Muscle layer of colon (tissue), 2 donors: ENCODE measurements around the gene TRAF3.

Experiments used
- H3K27ac ChIP-seq: one replicate; pipeline ENCODE4 v1.7.0; 2013; ENCODE audit warnings: low read depth, mild to moderate bottlenecking, low read length, moderate library complexity
- H3K27me3 ChIP-seq, 2 donors: one replicate each; pipeline ENCODE4 v1.7.0; 2013; ENCODE audit warnings: low read length in 2 of 2, mild to moderate bottlenecking in 2 of 2; ENCODE audit not compliant: insufficient read depth in 2 of 2, control insufficient read depth in 1 of 2
- H3K36me3 ChIP-seq: one replicate; pipeline ENCODE4 v1.7.0; 2013; ENCODE audit warnings: mild to moderate bottlenecking, low read length; ENCODE audit not compliant: insufficient read depth
- H3K4me1 ChIP-seq: one replicate; pipeline ENCODE4 v1.7.0; 2013; ENCODE audit warnings: mild to moderate bottlenecking, low read length; ENCODE audit not compliant: insufficient read depth
- H3K4me3 ChIP-seq, 2 donors: one replicate each; pipeline ENCODE4 v1.7.0; 2013; ENCODE audit warnings: low read length in 2 of 2, low read depth in 1 of 2, mild to moderate bottlenecking in 1 of 2, moderate library complexity in 1 of 2
- H3K9ac ChIP-seq: one replicate; pipeline ENCODE4 v1.7.0; 2013; ENCODE audit warnings: low read length
- H3K9me3 ChIP-seq: one replicate; pipeline ENCODE4 v1.7.0; 2013; ENCODE audit warnings: mild to moderate bottlenecking, low read length
- donor health status: abdominal sarcoma.
- donor health status: Adenocarcinoma of cecum.

Gene TRAF3

DNA sequence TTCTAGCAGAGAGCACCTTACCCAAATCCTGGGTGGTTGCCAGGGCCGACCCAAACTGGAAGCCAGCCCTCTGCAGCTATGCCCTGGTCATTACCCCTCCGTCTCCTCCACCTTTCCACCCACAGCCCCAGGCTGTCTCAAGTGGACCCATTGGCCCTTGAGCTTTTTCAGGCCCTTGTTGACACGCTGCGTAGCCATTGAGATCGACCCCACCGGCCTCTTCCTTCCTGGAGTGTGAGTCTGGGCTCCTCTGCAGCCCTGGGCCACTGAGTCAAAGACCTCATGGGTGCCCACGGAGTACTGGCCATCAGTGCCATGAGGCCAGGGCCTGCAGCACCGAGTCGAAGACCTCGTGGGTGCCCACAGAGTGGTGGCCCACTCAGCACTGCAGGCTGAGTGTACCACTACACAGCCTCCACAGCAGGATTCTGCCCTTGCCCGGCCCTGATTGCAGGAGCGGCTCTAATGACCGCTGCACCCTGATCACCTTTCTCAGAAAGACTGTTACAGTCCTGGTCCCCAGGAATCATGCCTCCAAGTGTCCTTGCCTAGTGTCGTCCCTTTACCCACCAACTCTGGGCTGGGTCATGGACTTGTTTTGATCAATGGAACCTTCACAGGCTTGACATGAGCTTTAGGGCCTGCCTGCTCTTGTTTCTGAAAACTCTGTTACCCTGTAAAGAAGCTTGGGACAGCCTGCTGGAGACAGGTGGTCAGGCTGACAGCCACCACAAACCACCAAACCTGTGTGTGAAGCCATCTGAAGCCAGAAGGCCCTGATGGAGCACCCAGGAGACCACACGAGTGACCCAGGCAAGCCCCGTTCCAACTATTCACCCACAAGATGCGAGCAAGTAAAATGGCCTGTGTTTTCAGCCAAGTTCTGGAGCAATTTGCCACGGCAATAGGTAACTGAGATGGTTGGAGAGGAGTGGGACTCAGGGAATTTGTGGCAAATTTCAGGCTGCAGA lies 39.6 kb upstream of the TRAF3 start:
- H3K27ac ChIP-seq = no peak overlapping the region
- H3K9me3 ChIP-seq = no peaks in the 10 kb centered on the region
- H3K4me3 ChIP-seq = no peak overlapping the region
- H3K9ac ChIP-seq = no peak overlapping the region
- H3K36me3 ChIP-seq = no peaks in the 10 kb centered on the region
- no peaks in the 10 kb centered on the region for H3K27me3 ChIP-seq
- H3K4me1 ChIP-seq = no peaks in the 10 kb centered on the region

GRCh38 chr14:102738373-102739189 lies 38.7 kb upstream of the TRAF3 start:
- no peaks in the 10 kb centered on the region for H3K9me3 ChIP-seq
- no peak overlapping the region for H3K27ac ChIP-seq
- no peak overlapping the region for H3K4me3 ChIP-seq
- H3K27me3 ChIP-seq = no peaks in the 10 kb centered on the region
- H3K4me1 ChIP-seq = no peaks in the 10 kb centered on the region
- H3K36me3 ChIP-seq = no peaks in the 10 kb centered on the region
- no peak overlapping the region for H3K9ac ChIP-seq

DNA sequence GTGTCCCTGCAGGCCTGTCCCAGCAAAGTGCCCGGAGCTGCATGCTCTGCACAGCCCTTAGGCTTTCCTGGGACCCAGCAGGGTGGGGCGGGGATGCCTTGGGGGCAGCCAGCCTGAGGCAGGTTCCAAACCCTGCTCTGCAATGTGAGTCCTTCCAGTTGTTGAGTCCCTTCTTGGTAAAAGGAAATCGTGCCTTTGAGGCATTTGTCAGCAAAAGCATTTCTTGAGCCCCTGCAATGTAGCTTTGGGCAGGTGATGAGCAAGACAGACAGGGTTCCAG lies 38.1 kb upstream of the TRAF3 start:
- H3K4me1 ChIP-seq = no peaks in the 10 kb centered on the region
- no peaks in the 10 kb centered on the region for H3K9me3 ChIP-seq
- no peaks in the 10 kb centered on the region for H3K27me3 ChIP-seq
- no peak overlapping the region for H3K4me3 ChIP-seq
- no peak overlapping the region for H3K9ac ChIP-seq
- H3K27ac ChIP-seq = no peak overlapping the region
- H3K36me3 ChIP-seq = no peaks in the 10 kb centered on the region

- Histone ChIP-seq H3K4me1 (no peaks in the 10 kb centered on the region), H3K27ac (no peak overlapping the region), H3K27me3 (no peaks in the 10 kb centered on the region), H3K36me3 (no peaks in the 10 kb centered on the region), H3K9ac (no peak overlapping the region), H3K4me3 (no peak overlapping the region), H3K9me3 (no peaks in the 10 kb centered on the region)
These were observed 30.4 kb upstream of the TRAF3 start for GRCh38 chr14:102746634-102747438.

DNA sequence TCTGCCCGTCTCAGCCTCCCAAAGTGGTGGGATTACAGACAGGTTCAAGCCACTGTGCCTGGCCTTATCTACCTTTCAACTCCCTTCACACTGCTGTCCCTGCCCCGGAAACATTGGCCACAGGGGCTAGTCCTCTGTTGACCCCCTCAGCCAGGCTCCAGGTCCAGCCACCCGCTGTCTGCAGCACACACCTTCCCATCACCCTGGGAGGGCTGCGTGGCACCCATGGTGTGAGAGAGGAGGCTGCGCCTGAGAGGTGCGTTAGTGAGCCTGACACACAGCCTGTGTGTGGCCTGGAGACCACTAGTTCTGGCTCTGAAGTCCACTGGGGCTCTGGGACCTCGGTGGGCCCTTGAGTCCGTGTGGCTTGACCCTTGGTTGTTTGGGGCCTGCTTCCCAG lies 28.4 kb upstream of the TRAF3 start:
- Histone ChIP-seq H3K27me3 (no peaks in the 10 kb centered on the region), H3K4me3 (no peak overlapping the region), H3K9me3 (no peaks in the 10 kb centered on the region), H3K4me1 (no peaks in the 10 kb centered on the region), H3K36me3 (no peaks in the 10 kb centered on the region), H3K27ac (no peak overlapping the region), H3K9ac (no peak overlapping the region)

DNA sequence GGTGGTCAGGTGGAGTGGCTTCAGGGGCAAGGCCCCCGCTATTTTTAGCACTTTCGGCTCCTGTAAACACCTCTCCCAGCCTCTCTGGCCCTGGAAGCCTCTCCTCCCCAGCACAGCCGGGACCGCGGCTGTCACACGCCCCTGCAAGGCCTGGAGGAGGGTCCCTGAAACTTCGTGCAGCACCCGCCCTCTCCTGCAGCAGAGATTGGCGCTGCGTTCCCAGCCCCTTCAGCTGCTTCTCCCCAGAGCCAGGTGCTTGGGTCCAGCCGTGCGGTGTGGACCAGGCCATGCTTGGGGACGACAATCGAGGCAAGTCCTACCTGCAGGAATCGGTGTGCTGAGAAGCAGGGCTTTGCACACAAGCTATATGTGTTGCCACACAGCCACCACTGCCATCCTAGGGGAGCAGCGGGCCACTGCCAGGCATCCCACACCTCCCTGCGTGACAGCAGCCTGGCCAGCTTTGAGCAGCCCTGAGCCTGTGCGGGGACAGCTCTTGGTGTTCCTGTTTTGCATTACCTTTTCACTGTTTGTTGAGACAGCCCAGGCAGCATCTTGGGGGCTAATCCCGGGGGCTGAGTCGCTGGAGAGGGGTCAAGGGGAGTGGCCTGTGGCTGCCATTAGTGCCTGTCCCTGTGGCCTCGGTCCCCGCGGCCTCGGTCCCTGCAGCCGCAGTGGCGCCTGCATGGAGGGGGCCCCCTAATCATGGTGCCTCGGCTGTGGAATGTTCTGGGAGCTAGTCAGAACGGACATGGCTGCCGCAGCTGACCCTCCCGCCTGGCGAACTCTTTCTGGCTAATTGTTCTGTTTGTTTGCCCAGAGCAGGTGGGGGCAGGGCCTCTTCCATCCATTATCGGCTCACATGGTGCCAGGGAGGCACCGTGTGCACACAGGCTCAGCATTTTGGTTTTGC lies 27.6 kb upstream of the TRAF3 start:
- no peaks in the 10 kb centered on the region for H3K36me3 ChIP-seq
- no peak overlapping the region for H3K4me3 ChIP-seq
- H3K9me3 ChIP-seq = no peaks in the 10 kb centered on the region
- no peak overlapping the region for H3K9ac ChIP-seq
- H3K27ac ChIP-seq = no peak overlapping the region
- H3K4me1 ChIP-seq = no peaks in the 10 kb centered on the region
- no peaks in the 10 kb centered on the region for H3K27me3 ChIP-seq

DNA sequence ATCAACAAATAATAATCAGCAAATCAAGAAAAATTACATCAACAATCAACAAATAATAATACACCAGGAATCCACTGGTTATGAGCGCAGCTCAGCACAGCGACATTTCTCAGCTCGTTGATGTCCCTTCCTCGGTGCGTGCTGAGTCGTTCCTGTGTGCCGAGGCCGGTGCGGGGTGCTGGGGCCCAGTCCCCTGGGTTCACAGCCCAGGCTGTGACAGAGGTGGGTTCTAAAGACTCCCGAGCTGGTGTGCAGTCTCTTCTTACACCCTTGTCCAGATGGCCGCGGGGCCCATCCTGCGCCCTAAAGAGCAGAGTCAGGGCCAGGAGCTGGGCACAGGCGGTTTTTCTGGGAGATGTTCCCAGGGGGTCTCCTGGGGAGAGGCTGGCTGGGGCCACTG lies 26.9 kb upstream of the TRAF3 start:
- H3K4me3 ChIP-seq = no peak overlapping the region
- H3K36me3 ChIP-seq = no peaks in the 10 kb centered on the region
- H3K9me3 ChIP-seq = no peaks in the 10 kb centered on the region
- H3K27ac ChIP-seq = no peak overlapping the region
- no peaks in the 10 kb centered on the region for H3K27me3 ChIP-seq
- no peaks in the 10 kb centered on the region for H3K4me1 ChIP-seq
- no peak overlapping the region for H3K9ac ChIP-seq

GRCh38 chr14:102751088-102751487 lies 26.2 kb upstream of the TRAF3 start:
- H3K27me3 ChIP-seq = no peaks in the 10 kb centered on the region
- no peak overlapping the region for H3K9ac ChIP-seq
- no peaks in the 10 kb centered on the region for H3K4me1 ChIP-seq
- no peaks in the 10 kb centered on the region for H3K9me3 ChIP-seq
- H3K27ac ChIP-seq = no peak overlapping the region
- H3K36me3 ChIP-seq = no peaks in the 10 kb centered on the region
- H3K4me3 ChIP-seq = no peak overlapping the region

DNA sequence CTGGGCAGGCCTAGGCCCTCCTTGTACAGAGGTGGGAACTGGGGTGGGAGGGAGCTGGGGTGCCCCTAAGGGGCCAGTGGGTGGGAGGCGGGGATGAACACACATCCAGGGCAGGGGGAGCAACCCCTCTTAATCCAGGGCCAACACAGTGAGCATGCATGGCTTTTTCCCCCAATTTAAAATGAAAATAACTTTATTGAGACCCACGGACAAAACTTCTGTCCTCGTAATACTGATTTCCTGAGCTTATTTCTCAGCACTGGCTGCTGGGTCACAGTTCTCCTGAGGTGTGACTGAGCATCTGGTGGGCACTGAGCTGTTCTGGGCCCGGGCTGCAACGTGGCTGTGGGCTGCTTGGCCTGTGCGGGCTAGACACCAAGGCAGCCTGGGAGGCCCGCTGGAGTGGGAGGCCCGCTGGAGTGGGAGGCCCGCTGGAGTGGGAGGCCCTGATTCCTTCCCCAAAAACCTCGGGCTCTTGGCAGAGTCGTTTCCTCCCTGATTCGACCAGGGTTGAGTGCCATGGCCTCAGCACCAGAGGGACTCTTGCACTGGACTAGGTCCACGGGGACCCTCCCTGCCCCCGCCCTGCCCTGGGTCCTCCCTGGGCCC lies 24.9 kb upstream of the TRAF3 start:
- Histone ChIP-seq H3K4me3 (no peak overlapping the region), H3K9ac (no peak overlapping the region), H3K36me3 (no peaks in the 10 kb centered on the region), H3K4me1 (no peaks in the 10 kb centered on the region), H3K27me3 (no peaks in the 10 kb centered on the region), H3K9me3 (no peaks in the 10 kb centered on the region), H3K27ac (no peak overlapping the region)

GRCh38 chr14:102754370-102755262 lies 22.6 kb upstream of the TRAF3 start:
- H3K4me3 ChIP-seq = no peak overlapping the region
- H3K27me3 ChIP-seq = no peaks in the 10 kb centered on the region
- H3K9ac ChIP-seq = no peak overlapping the region
- H3K36me3 ChIP-seq = no peaks in the 10 kb centered on the region
- H3K4me1 ChIP-seq = no peaks in the 10 kb centered on the region
- no peaks in the 10 kb centered on the region for H3K9me3 ChIP-seq
- no peak overlapping the region for H3K27ac ChIP-seq
